ENCODE measurements around the gene AKAP6.

AKAP6 gene

GRCh38 chr14:32434880-32435279 is 105.8 kb downstream of the AKAP6 start:
- Histone ChIP-seq H3K4me1 (ENCODE audit: insufficient read depth, low read length) (peaks cover 38% of the 10 kb centered on the region), H3K4me3 (ENCODE audit: low read depth in 1 of 2, low read length in 2 of 2) (no peak overlapping the region), H3K36me3 (ENCODE audit: insufficient read depth, low read length) (peaks cover 7% of the 10 kb centered on the region), H3K9ac (ENCODE audit: low read length) (no peak overlapping the region), H3K27ac (ENCODE audit: low read depth, low read length) (peak overlapping the region; percentile 68), H3K27me3 (ENCODE audit: control insufficient read depth in 1 of 2, insufficient read depth in 2 of 2, low read length in 2 of 2) (no peaks in the 10 kb centered on the region), H3K9me3 (ENCODE audit: low read length) (no peaks in the 10 kb centered on the region)

- H3K36me3 ChIP-seq (ENCODE audit: insufficient read depth, low read length) = peaks cover 7% of the 10 kb centered on the region
- no peak overlapping the region for H3K9ac ChIP-seq (ENCODE audit: low read length)
- H3K9me3 ChIP-seq (ENCODE audit: low read length) = no peaks in the 10 kb centered on the region
- no peak overlapping the region for H3K4me3 ChIP-seq (ENCODE audit: low read depth in 1 of 2, low read length in 2 of 2)
- no peaks in the 10 kb centered on the region for H3K27me3 ChIP-seq (ENCODE audit: control insufficient read depth in 1 of 2, insufficient read depth in 2 of 2, low read length in 2 of 2)
- peaks cover 38% of the 10 kb centered on the region for H3K4me1 ChIP-seq (ENCODE audit: insufficient read depth, low read length)
- H3K27ac ChIP-seq (ENCODE audit: low read depth, low read length) = no peak overlapping the region
These were observed 106.3 kb downstream of the AKAP6 start for GRCh38 chr14:32435411-32435810.

GRCh38 chr14:32436993-32437392 is 107.9 kb downstream of the AKAP6 start:
- Histone ChIP-seq H3K36me3 (ENCODE audit: insufficient read depth, low read length) (peaks cover 7% of the 10 kb centered on the region), H3K4me3 (ENCODE audit: low read depth in 1 of 2, low read length in 2 of 2) (no peak overlapping the region), H3K27ac (ENCODE audit: low read depth, low read length) (no peak overlapping the region), H3K4me1 (ENCODE audit: insufficient read depth, low read length) (peaks cover 38% of the 10 kb centered on the region), H3K9ac (ENCODE audit: low read length) (no peak overlapping the region), H3K27me3 (ENCODE audit: control insufficient read depth in 1 of 2, insufficient read depth in 2 of 2, low read length in 2 of 2) (no peaks in the 10 kb centered on the region), H3K9me3 (ENCODE audit: low read length) (no peaks in the 10 kb centered on the region)

GRCh38 chr14:32438517-32438916 is 109.4 kb downstream of the AKAP6 start:
- H3K9ac ChIP-seq (ENCODE audit: low read length) = no peak overlapping the region
- no peaks in the 10 kb centered on the region for H3K9me3 ChIP-seq (ENCODE audit: low read length)
- H3K4me3 ChIP-seq (ENCODE audit: low read depth in 1 of 2, low read length in 2 of 2) = no peak overlapping the region
- H3K4me1 ChIP-seq (ENCODE audit: insufficient read depth, low read length) = peaks cover 29% of the 10 kb centered on the region
- H3K27me3 ChIP-seq (ENCODE audit: control insufficient read depth in 1 of 2, insufficient read depth in 2 of 2, low read length in 2 of 2) = no peaks in the 10 kb centered on the region
- peak overlapping the region; percentile 73 for H3K27ac ChIP-seq (ENCODE audit: low read depth, low read length)
- H3K36me3 ChIP-seq (ENCODE audit: insufficient read depth, low read length) = peaks cover 7% of the 10 kb centered on the region

- H3K27me3 ChIP-seq (ENCODE audit: control insufficient read depth in 1 of 2, insufficient read depth in 2 of 2, low read length in 2 of 2) = no peaks in the 10 kb centered on the region
- no peak overlapping the region for H3K27ac ChIP-seq (ENCODE audit: low read depth, low read length)
These were observed 115.0 kb downstream of the AKAP6 start for GRCh38 chr14:32443890-32444661.

GRCh38 chr14:32447371-32447770 is 118.3 kb downstream of the AKAP6 start:
- Histone ChIP-seq H3K9me3 (ENCODE audit: low read length) (no peaks in the 10 kb centered on the region), H3K9ac (ENCODE audit: low read length) (no peak overlapping the region), H3K4me1 (ENCODE audit: insufficient read depth, low read length) (peaks cover 14% of the 10 kb centered on the region), H3K36me3 (ENCODE audit: insufficient read depth, low read length) (no peaks in the 10 kb centered on the region), H3K4me3 (ENCODE audit: low read depth in 1 of 2, low read length in 2 of 2) (no peak overlapping the region), H3K27me3 (ENCODE audit: control insufficient read depth in 1 of 2, insufficient read depth in 2 of 2, low read length in 2 of 2) (no peaks in the 10 kb centered on the region), H3K27ac (ENCODE audit: low read depth, low read length) (no peak overlapping the region)

More at GRCh38 chr14:32443890-32444661, 115.0 kb downstream of the AKAP6 start:
- Histone ChIP-seq H3K9ac (ENCODE audit: low read length) (no peak overlapping the region), H3K4me3 (ENCODE audit: low read depth in 1 of 2, low read length in 2 of 2) (no peak overlapping the region), H3K9me3 (ENCODE audit: low read length) (no peaks in the 10 kb centered on the region), H3K4me1 (ENCODE audit: insufficient read depth, low read length) (peaks cover 14% of the 10 kb centered on the region), H3K36me3 (ENCODE audit: insufficient read depth, low read length) (no peaks in the 10 kb centered on the region)

GRCh38 chr14:32449648-32450047 is 120.5 kb downstream of the AKAP6 start:
- peaks cover 23% of the 10 kb centered on the region for H3K4me1 ChIP-seq (ENCODE audit: insufficient read depth, low read length)
- peak overlapping the region; percentile 35 for H3K27ac ChIP-seq (ENCODE audit: low read depth, low read length)
- no peaks in the 10 kb centered on the region for H3K36me3 ChIP-seq (ENCODE audit: insufficient read depth, low read length)
- no peaks in the 10 kb centered on the region for H3K9me3 ChIP-seq (ENCODE audit: low read length)
- H3K27me3 ChIP-seq (ENCODE audit: control insufficient read depth in 1 of 2, insufficient read depth in 2 of 2, low read length in 2 of 2) = no peaks in the 10 kb centered on the region
- no peak overlapping the region for H3K4me3 ChIP-seq (ENCODE audit: low read depth in 1 of 2, low read length in 2 of 2)
- no peak overlapping the region for H3K9ac ChIP-seq (ENCODE audit: low read length)

- Histone ChIP-seq H3K36me3 (ENCODE audit: insufficient read depth, low read length) (no peaks in the 10 kb centered on the region), H3K9me3 (ENCODE audit: low read length) (no peaks in the 10 kb centered on the region), H3K4me1 (ENCODE audit: insufficient read depth, low read length) (peaks cover 18% of the 10 kb centered on the region), H3K9ac (ENCODE audit: low read length) (no peak overlapping the region), H3K27me3 (ENCODE audit: control insufficient read depth in 1 of 2, insufficient read depth in 2 of 2, low read length in 2 of 2) (no peaks in the 10 kb centered on the region), H3K4me3 (ENCODE audit: low read depth in 1 of 2, low read length in 2 of 2) (no peak overlapping the region), H3K27ac (ENCODE audit: low read depth, low read length) (no peak overlapping the region)
These were observed 122.0 kb downstream of the AKAP6 start for GRCh38 chr14:32450919-32451675.

- Histone ChIP-seq H3K4me1 (ENCODE audit: insufficient read depth, low read length) (peaks cover 31% of the 10 kb centered on the region), H3K27ac (ENCODE audit: low read depth, low read length) (peak overlapping the region; percentile 76), H3K36me3 (ENCODE audit: insufficient read depth, low read length) (no peaks in the 10 kb centered on the region), H3K9ac (ENCODE audit: low read length) (no peak overlapping the region), H3K4me3 (ENCODE audit: low read depth in 1 of 2, low read length in 2 of 2) (no peak overlapping the region), H3K9me3 (ENCODE audit: low read length) (no peaks in the 10 kb centered on the region), H3K27me3 (ENCODE audit: control insufficient read depth in 1 of 2, insufficient read depth in 2 of 2, low read length in 2 of 2) (no peaks in the 10 kb centered on the region)
These were observed 125.0 kb downstream of the AKAP6 start for GRCh38 chr14:32453857-32454810.

GRCh38 chr14:32457213-32457920 is 128.3 kb downstream of the AKAP6 start:
- Histone ChIP-seq H3K4me1 (ENCODE audit: insufficient read depth, low read length) (peaks cover 26% of the 10 kb centered on the region), H3K27me3 (ENCODE audit: control insufficient read depth in 1 of 2, insufficient read depth in 2 of 2, low read length in 2 of 2) (no peaks in the 10 kb centered on the region), H3K36me3 (ENCODE audit: insufficient read depth, low read length) (no peaks in the 10 kb centered on the region), H3K9ac (ENCODE audit: low read length) (peak overlapping the region; percentile 34), H3K27ac (ENCODE audit: low read depth, low read length) (peak overlapping the region; percentile 82), H3K9me3 (ENCODE audit: low read length) (no peaks in the 10 kb centered on the region), H3K4me3 (ENCODE audit: low read depth in 1 of 2, low read length in 2 of 2) (no peak overlapping the region)
